ENCODE measurements around the gene RPS27L. TPM values are rescaled to one million over a fixed set of nuclear protein-coding genes. Genes with fewer than 3 reads are reported as not detected.

Gene RPS27L
- total and polyA plus RNA-seq, 8 donors: 8.4 to 432 (median 54.1) TPM

DNA sequence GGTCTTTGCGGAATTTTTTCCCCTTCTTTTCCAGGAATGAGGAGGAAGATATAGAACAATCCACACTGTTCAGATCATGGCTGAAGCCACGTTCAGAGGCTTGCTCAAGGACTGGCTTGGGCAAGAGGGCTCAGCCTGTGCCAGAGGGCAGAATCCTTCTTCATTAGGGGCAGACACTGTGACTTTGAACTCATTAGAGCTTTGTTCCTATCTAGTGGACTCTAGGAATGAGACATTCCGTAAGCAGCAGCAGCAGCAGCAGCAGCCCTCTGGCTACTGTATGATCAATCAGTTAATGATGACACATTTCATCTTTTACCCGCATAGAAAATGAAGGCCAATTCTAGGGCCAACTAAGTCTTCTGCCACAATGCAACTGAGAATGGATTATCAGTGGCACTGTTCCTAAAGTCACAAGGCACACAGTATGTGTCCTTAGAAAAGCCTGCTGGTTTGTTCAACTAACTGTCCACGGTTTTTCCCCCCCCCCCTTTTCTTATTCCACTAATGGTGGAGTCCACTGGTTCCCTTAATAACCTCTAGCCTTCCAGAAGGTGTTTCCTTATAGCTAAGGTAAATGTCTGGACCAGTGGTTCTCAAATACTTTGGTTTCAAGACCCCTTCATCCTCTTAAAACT is 30.4 kb upstream of the RPS27L start:
- Histone ChIP-seq H3K36me3 (no peaks in the 10 kb centered on the region), H3K27ac (no peak overlapping the region), H3K4me1 (peaks cover 11 to 32% (median 22%) of the 10 kb centered on the region in 4 donors), H3K27me3 (no peaks in the 10 kb centered on the region), H3K4me3 (no peak overlapping the region), H3K9me3 (no peaks in the 10 kb centered on the region)
- intact Hi-C loops (cut with DNase I; ENCODE audit: low total_unique reads): no loop called here
- TF ChIP-seq, protein P1, sequence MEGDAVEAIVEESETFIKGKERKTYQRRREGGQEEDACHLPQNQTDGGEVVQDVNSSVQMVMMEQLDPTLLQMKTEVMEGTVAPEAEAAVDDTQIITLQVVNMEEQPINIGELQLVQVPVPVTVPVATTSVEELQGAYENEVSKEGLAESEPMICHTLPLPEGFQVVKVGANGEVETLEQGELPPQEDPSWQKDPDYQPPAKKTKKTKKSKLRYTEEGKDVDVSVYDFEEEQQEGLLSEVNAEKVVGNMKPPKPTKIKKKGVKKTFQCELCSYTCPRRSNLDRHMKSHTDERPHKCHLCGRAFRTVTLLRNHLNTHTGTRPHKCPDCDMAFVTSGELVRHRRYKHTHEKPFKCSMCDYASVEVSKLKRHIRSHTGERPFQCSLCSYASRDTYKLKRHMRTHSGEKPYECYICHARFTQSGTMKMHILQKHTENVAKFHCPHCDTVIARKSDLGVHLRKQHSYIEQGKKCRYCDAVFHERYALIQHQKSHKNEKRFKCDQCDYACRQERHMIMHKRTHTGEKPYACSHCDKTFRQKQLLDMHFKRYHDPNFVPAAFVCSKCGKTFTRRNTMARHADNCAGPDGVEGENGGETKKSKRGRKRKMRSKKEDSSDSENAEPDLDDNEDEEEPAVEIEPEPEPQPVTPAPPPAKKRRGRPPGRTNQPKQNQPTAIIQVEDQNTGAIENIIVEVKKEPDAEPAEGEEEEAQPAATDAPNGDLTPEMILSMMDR (IDR thresholded peaks at IDR 0.05): no peak
- no peak for TF ChIP-seq POLR2A (IDR thresholded peaks at IDR 0.05)
- no peak for TF ChIP-seq POLR2AphosphoS5 (IDR thresholded peaks at IDR 0.05)
- no peak for TF ChIP-seq EP300 (IDR thresholded peaks at IDR 0.05)
- WGBS, 5 donors: 80 to 86% (median 83%) methylated on average over 5 of the region's 5 CpGs
- no peak for DNase-seq

DNA sequence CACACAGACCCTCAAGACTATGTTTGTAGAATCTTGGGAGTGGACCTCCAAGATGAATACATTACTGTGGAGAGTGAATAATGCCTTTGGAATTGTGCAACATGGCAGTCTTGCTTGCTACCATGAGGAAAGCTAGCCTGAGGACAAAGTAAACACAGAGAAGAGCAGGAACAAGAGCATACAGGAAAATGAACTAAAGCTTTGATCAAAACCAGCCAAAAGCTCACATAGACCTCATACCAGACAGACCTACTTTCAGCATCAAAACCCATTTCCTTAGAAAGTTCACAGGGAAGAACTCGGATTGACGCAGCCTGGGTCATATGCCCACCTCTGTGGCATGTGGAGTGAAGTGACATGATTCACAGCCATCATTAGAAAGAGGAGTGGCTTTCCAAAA is 28.8 kb upstream of the RPS27L start:
- TF ChIP-seq POLR2AphosphoS5 (IDR thresholded peaks at IDR 0.05) (no peak), POLR2A (IDR thresholded peaks at IDR 0.05) (no peak), EP300 (IDR thresholded peaks at IDR 0.05) (no peak)
- TF ChIP-seq, protein P1 (IDR thresholded peaks at IDR 0.05): no peak
- H3K36me3 ChIP-seq: no peaks in the 10 kb centered on the region
- no peaks in the 10 kb centered on the region for H3K27me3 ChIP-seq
- H3K4me3 ChIP-seq: no peak overlapping the region
- 45 to 84% (median 59%) methylated on average over 2 of the region's 2 CpGs for WGBS, 5 donors
- DNase-seq: no peak
- no peak overlapping the region for H3K27ac ChIP-seq
- intact Hi-C loops (cut with DNase I; ENCODE audit: low total_unique reads): no loop called here
- peaks cover 7 to 18% (median 12%) of the 10 kb centered on the region in 4 donors for H3K4me1 ChIP-seq
- H3K9me3 ChIP-seq: no peaks in the 10 kb centered on the region

DNA sequence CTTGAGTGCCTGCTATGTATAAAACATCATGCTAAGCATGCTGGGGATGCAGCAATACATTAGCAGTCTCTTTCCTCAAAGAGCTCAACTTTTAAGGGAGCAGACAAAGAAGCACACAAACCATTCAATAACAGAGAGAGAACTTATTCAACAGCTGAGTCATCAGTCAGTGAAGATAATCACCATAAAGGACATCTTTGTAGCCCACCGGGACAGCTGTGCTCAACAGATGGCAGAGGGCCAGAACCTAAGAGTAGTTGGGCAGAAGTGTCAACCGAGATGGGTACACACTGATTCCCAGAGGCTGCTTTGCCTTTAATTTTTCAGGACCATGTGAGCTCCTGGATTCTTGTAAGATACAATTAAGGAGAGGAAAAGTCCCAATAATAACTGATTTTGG is 27.9 kb upstream of the RPS27L start:
- no peaks in the 10 kb centered on the region for H3K27me3 ChIP-seq
- H3K4me3 ChIP-seq: no peak overlapping the region
- DNase-seq: no peak
- peaks cover 4 to 10% (median 7%) of the 10 kb centered on the region in 4 donors for H3K4me1 ChIP-seq
- 54 to 72% (median 68%) methylated on average over 2 of the region's 2 CpGs for WGBS, 5 donors
- no peaks in the 10 kb centered on the region for H3K9me3 ChIP-seq
- intact Hi-C loops (cut with DNase I; ENCODE audit: low total_unique reads): no loop called here
- H3K36me3 ChIP-seq: no peaks in the 10 kb centered on the region
- TF ChIP-seq, protein P1 (IDR thresholded peaks at IDR 0.05): no peak
- no peak for TF ChIP-seq POLR2AphosphoS5 (IDR thresholded peaks at IDR 0.05)
- no peak for TF ChIP-seq POLR2A (IDR thresholded peaks at IDR 0.05)
- no peak for TF ChIP-seq EP300 (IDR thresholded peaks at IDR 0.05)
- no peak overlapping the region for H3K27ac ChIP-seq

DNA sequence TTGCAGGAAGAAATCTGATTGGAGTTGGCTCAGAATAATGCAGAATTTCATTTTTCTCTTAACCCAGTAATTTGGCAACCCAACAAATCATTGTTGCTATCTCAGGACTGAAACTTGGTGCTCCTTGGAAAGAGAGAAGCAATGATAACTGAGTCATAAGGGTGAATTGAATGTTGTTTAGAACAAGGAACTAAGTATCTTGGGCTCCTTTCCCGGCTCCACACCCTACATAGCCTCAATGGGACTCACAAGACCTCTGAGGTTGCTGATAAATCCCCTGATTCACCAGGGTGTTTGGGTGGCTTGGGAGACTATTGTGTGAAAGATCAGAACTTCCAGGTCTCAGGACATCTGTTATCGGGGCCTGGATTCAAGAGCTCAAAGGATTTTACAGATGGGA is 24.4 kb upstream of the RPS27L start:
- Histone ChIP-seq H3K27me3 (no peaks in the 10 kb centered on the region), H3K4me1 (peaks cover 0 to 3% (median 0%) of the 10 kb centered on the region in 4 donors), H3K27ac (no peak overlapping the region), H3K4me3 (no peak overlapping the region), H3K36me3 (no peaks in the 10 kb centered on the region), H3K9me3 (no peaks in the 10 kb centered on the region)
- intact Hi-C loops (cut with DNase I; ENCODE audit: low total_unique reads): no loop called here
- no peak for DNase-seq
- TF ChIP-seq POLR2A (IDR thresholded peaks at IDR 0.05): no peak
- WGBS, 5 donors: 73 to 95% (median 85%) methylated on average over 2 of the region's 2 CpGs

DNA sequence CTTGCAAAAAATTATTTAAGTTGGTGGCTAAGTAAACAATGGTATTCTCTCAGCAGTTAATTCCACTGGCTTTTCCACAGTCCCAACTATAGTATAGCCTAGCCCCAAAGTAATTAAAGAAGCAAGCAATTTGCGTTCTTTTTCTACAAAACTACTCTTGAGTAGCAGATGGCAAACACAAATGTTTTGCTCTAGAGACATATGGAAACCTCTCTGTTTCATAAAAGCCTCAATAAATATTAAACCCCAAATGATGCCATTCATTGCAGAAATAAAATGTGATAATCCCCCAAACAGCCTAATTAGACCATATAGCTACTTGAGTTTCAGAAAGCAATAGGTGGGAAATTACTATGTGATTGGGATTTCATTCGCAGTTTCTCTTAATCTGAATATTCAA is 23.5 kb upstream of the RPS27L start:
- Histone ChIP-seq H3K36me3 (no peaks in the 10 kb centered on the region), H3K27me3 (no peaks in the 10 kb centered on the region), H3K9me3 (no peaks in the 10 kb centered on the region), H3K4me1 (peaks cover 0 to 3% (median 0%) of the 10 kb centered on the region in 4 donors), H3K27ac (no peak overlapping the region), H3K4me3 (no peak overlapping the region)
- intact Hi-C loops (cut with DNase I; ENCODE audit: low total_unique reads): no loop called here
- no peak for DNase-seq
- 94 to 96% (median 94%) methylated on average over 2 of the region's 2 CpGs for WGBS, 5 donors
- TF ChIP-seq POLR2A (IDR thresholded peaks at IDR 0.05): no peak
- TF ChIP-seq, protein P1 (IDR thresholded peaks at IDR 0.05): no peak
- TF ChIP-seq EP300 (IDR thresholded peaks at IDR 0.05): no peak
- TF ChIP-seq POLR2AphosphoS5 (IDR thresholded peaks at IDR 0.05): no peak
